Esophagus muscularis mucosa (tissue), 4 donors: ENCODE data around the gene B9D1.

Experiments used
- EP300 ChIP-seq: sonication (generic); formaldehyde crosslinking; IDR thresholded peaks from one replicate; pipeline ENCODE4 v1.6.1; 2017; ENCODE audit warnings: antibody characterized with exemption
- POLR2AphosphoS5 ChIP-seq, 2 donors: sonication (generic); formaldehyde crosslinking; IDR thresholded peaks; one replicate each; pipeline ENCODE4 v1.6.1; 2017; ENCODE audit warnings: antibody characterized with exemption in 2 of 2
- TF ChIP-seq, protein P1 (sequence below), 3 experiments: fragments of 200-600 bp in 2 of 3; fragments of 450-650 bp in 1 of 3; sonication (generic) in 2 of 3; IDR thresholded peaks; one replicate each; pipeline ENCODE4 v1.5.1; 2017 to 2019; ENCODE audit warnings: antibody characterized with exemption in 3 of 3, mild to moderate bottlenecking in 2 of 3, moderate library complexity in 1 of 3

DNA sequence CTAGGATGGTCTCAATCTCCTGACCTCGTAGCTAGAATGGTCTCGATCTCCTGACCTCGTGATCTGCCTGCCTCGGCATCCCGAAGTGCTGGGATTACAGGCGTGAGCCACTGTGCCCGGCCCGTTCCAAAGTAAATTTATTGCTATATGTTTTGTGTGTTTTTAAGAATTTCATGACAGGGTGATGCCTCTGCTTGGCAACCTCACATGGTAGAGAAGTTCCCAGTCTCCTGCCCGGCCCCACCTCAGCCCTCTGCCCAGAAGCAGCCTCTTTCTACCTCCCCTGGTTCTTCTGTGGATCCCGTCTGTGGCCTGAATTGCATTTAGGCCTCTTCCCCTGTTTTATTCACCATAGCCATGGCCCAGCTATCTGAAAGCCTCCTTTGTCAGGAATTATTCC is 55.0 kb downstream of the B9D1 start:
- no peak for TF ChIP-seq POLR2AphosphoS5 (IDR thresholded peaks at IDR 0.05)
- TF ChIP-seq, protein P1, sequence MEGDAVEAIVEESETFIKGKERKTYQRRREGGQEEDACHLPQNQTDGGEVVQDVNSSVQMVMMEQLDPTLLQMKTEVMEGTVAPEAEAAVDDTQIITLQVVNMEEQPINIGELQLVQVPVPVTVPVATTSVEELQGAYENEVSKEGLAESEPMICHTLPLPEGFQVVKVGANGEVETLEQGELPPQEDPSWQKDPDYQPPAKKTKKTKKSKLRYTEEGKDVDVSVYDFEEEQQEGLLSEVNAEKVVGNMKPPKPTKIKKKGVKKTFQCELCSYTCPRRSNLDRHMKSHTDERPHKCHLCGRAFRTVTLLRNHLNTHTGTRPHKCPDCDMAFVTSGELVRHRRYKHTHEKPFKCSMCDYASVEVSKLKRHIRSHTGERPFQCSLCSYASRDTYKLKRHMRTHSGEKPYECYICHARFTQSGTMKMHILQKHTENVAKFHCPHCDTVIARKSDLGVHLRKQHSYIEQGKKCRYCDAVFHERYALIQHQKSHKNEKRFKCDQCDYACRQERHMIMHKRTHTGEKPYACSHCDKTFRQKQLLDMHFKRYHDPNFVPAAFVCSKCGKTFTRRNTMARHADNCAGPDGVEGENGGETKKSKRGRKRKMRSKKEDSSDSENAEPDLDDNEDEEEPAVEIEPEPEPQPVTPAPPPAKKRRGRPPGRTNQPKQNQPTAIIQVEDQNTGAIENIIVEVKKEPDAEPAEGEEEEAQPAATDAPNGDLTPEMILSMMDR (IDR thresholded peaks at IDR 0.05): no peak
- no peak for TF ChIP-seq EP300
